NCI-H146 treated with DMSO at 0.1 percent for 48 hours (cell line): ENCODE data around the gene CDCA4.

Experiments
- DNase-seq: peaks from one replicate; lab custom pipeline; 2025; ENCODE audit not compliant: unreplicated experiment; lab: John Stamatoyannopoulos, UW

CDCA4 gene

GRCh38 chr14:104993306-104993705 is 27.6 kb downstream of the CDCA4 start:
- no peak for DNase-seq

DNA sequence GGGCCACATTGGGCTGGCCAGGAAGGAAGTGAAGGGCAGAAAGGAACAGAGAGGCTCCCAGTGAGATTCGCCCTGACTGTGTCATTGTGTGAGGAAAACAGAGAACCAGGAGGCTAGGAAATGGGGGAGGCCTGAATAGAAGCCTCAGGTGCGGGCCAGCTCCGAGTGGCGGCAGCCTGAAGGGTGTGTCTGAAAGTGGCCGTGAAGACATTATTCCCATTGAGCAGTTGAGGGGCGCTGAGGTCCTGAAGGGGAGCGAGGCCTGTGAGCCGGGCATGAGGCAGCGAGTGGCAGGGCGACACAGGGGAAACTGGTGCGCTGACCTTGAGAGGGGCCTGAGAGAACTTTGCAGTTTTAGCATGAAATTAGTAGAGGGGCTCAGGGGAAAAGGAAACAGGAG is 28.4 kb downstream of the CDCA4 start:
- DNase-seq: no peak

DNA sequence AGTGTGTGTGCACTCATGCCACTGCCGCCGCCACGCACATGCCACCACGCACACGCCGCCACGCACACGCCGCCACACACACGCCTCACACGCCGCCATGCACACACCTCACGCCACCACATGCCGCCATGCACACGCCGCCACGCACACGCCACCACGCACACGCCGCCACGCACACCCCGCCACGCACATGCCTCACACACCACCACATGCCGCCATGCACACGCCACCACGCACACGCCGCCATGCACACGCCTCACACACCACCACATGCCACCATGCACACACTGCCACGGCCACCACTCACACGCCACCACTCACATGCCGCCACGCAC is 29.0 kb downstream of the CDCA4 start:
- no peak for DNase-seq

- no peak for DNase-seq
Observed at GRCh38 chr14:104989951-104990303, 31.0 kb downstream of the CDCA4 start.

DNA sequence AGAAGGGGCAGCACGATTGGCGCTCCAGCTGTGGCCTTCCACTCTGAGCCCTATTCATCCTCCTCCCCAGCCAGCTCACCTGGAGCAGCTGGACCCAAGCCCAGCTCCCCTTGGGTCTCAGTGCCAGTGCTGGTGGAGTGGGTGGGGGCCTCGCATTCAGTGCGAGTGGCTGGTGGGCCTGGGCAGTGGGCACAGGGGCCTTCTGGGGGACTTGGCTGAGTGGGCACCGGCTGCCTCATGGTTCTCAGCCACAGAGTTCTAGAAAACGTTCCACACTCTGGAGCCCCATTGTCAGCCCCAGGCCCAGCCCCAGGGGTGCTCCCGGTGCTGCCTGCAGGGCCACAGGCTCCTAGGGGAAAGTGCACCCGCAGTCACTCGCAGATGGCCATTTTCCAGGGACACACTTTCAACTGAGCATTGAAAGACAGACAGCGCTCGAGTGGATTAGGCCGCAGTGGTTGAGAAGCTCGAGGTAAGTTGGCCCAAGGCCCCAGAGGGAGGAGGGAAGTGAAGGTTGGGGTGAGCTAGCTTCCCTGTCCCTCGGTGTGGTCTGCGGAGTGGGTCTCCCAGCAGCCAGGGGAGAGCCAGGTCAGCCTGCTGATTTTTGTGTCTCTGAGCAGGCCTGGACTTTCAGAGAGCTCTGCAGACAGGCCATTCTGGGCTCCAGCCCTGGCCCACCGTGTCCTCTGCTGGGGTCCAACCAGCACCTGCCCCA is 31.5 kb downstream of the CDCA4 start:
- DNase-seq: no peak

- no peak for DNase-seq
Observed at GRCh38 chr14:104986487-104987164, 34.3 kb downstream of the CDCA4 start.

DNA sequence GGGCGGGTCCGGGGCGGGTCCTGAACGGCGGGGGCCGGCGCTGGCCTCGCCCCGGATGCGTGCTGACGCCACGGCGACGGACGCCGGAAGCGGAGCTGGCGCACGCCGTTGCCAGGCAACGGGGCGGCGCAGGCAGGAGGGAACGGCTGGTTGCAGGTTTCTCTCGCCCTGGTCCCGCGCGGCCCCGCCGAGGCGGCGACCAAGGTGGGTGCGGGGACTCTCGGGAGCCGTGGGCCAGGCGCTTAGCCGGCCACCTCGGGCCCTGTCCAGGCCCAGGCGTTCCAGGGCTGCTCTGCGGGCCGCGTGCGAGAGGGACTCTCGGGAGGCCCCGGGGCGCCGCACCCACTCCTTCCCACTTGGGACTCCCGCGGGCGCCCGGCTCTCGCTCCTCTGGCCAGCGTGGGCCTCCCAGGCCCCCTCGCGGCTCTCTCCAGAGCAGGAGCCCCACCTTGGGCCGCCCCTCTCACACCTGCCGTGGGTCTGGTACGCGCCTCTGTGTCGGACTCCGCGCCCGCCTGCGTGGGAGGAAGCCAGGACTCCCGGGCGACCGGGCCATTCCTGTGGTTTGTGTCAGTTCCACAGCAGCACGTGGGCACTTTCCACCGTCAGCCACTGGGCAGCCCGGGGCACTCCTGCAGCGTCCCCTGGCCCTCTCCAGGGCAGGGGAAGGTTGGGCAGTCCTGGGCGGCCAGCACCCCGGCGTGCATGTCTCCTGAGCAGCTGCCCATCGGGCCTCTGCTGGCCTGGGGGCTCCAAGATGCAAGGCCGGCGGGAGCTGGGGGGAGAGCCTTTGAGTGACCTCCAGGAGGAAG is 35.0 kb downstream of the CDCA4 start, which contains the start of gene CLBA1:
TSS of gene CLBA1 (plus strand) at position 114 of the 812 bp plus-strand sequence. CDS start at position 758, 644 bp downstream.
- DNase-seq: peak; percentile 83

GRCh38 chr14:104984056-104984894 is 36.6 kb downstream of the CDCA4 start:
- no peak for DNase-seq

DNA sequence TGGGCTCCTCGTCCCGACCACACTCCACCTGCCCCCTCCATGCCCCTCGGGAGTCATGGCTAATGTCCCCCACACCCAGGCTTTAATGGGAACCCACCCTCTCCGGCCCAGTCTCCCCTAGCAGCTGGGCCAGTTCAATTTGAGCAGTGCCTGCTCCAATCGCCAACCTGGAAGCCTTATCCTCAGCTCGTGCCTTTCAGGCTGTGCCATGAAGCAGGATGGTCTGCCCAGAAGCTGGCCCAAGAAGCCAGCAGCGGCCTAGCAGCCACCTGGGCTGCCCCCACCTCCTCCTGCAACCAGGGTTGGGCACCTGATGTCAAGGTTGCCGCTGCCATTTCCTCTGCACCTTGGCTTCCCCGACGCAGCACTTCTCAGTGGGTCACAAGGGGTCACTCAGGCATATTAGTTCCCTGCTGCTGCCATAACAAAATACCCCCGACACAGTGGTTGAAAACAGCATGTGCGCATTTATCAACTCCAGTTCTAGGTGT is 37.6 kb downstream of the CDCA4 start:
- no peak for DNase-seq

- DNase-seq: no peak
Observed at GRCh38 chr14:104982548-104983230, 38.2 kb downstream of the CDCA4 start.

GRCh38 chr14:104981699-104982541 is 39.0 kb downstream of the CDCA4 start:
- DNase-seq: no peak

DNA sequence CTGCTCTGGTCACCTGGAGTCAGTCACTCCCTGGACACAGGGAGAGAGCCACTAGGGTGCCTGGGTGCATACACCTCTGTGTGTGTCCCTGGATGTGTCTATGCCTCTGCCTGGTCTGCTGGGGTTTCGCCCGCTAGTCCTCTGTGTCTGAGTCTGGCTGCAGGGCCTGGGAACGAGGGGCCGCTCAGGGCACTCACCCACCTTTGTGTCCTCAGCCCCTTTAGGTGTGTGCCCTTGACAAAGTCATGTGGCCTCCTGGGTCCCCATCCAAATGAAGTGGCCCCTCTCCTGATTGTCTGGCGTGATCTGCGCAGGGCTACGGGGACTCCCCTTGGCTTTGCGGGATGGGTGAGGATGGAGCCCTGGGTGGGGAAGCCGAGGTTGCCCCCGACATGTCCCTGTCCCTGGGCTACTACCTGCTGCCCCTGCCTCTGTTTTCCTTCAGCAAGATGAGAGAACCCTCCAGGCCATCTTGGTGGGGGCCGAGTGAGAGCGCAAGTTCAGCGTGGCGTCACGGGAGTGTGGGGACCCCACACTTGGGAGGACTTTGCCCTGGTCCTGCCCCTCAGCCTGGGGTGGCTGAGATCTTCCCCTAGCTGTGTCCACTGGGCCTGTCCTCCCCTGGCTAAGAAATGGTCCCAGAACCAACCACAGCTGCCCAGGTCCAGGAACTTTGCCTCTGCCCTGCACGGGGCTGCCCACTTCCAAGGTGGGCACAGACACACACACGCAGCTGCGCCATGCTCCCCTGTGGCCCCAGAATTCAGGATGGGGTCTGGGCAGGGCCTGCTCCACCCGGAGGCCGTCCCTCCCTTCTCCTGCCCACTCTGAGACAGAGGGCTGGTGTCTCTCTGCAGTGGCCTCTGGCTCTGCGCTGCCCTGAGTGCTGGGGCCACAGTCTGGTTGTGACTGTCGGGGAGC is 40.0 kb downstream of the CDCA4 start:
- no peak for DNase-seq

- no peak for DNase-seq
Observed at GRCh38 chr14:104979758-104980610, 40.9 kb downstream of the CDCA4 start.

DNA sequence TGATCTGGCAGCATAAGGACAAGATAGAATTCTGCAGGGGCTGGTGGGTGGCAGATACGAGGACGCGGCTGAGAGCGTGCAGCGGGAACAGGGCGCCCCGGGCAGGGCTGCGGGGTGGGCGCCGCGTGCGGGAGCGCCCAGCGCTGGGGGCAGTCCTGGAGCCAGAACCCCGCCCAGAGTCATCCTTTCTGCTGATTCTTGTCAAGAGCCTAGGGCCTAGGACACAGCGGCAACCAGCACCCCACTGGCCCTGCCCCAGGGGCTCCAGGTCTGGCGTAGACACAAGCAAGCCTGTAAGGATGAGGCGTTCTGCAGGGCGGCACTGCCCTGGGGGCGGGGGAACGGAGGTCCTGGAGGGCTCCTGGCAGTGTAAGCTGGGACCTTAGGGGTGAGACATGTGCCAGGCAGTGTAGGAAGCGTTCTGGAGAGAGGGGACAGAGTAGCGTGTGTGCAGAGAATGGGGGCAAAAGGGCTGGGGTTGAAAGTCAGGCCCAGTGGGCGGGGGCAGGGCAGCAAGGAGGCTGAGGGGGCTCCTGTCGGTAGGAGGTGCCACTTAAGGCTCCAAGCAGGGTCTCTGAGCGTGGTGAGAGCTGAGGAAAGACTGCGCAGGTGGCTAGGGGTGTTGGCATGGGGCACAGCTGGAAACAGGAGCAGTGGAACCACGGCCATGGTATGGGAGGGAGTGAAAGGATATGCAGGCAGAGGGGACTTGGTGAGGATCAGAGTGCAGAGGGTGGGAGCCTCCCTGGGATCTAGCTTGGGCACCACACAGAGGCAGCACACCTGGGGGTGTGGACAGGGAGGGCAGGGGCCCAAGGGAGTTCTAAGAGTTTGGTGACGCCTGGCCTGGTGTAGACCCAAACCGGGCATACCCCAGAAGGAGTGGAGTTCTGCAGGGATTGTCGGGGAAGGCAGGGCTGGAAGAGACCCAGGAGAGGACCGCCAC is 41.9 kb downstream of the CDCA4 start:
- DNase-seq: no peak

- peak; percentile 81 for DNase-seq
Observed at GRCh38 chr14:104977681-104978653, 42.9 kb downstream of the CDCA4 start, which contains the start of gene AHNAK2. AHNAK2 (minus strand) TSS chr14:104978374; CDS start chr14:104978237, 137 bp downstream.
